Thoracic aorta (tissue), 2 donors: ENCODE measurements around the gene CHFR. TPM values are rescaled to one million over a fixed set of nuclear protein-coding genes. Genes with fewer than 3 reads are reported as not detected.
"Not testable (repeated sequence)": the region's sequence is repeated elsewhere in the genome, so short reads cannot be mapped to it uniquely, and the experiment has no call there.

ENCODE experiments used
- ATAC-seq: fragments of 150-250 bp; one replicate; pipeline ENCODE4 v1.8.0; 2017; ENCODE audit warnings: low read depth; ENCODE audit not compliant: insufficient number of reproducible peaks, low FRiP score
- DNase-seq: peaks from one replicate; pipeline ENCODE4 v3.0.0-alpha.2; 2020; ENCODE audit warnings: low spot score
- H3K27ac ChIP-seq, 2 donors: fragments of 200-600 bp; sonication (generic); 1 replicate in 1 of 2; 2 replicates in 1 of 2; pipeline ENCODE4 v1.5.1; 2016; ENCODE audit warnings: mild to moderate bottlenecking in 2 of 2, moderate library complexity in 2 of 2
- H3K27me3 ChIP-seq: fragments of 200-600 bp; sonication (generic); replicated peaks from 2 replicates; pipeline ENCODE4 v1.6.0; 2016; ENCODE audit warnings: mild to moderate bottlenecking; ENCODE audit not compliant: insufficient read depth
- H3K36me3 ChIP-seq: fragments of 200-600 bp; sonication (generic); one replicate; pipeline ENCODE4 v1.5.1; 2016
- H3K4me1 ChIP-seq, 2 donors: fragments of 200-600 bp; sonication (generic); 1 replicate in 1 of 2; 2 replicates in 1 of 2; pipeline versions ENCODE4 v1.5.1 to v1.6.0; 2016; ENCODE audit warnings: low read depth in 2 of 2, mild to moderate bottlenecking in 1 of 2; ENCODE audit not compliant: control insufficient read depth in 1 of 2
- H3K4me3 ChIP-seq: fragments of 200-600 bp; sonication (generic); 2 replicates; pipeline ENCODE4 v1.5.1; 2016; ENCODE audit warnings: mild to moderate bottlenecking
- H3K9me3 ChIP-seq: fragments of 200-600 bp; sonication (generic); 2 replicates; pipeline ENCODE4 v1.5.1; 2016
- total RNA-seq, 2 donors: library from RNA; depleted of rRNA; stranded (reverse); fragments of >200 nt; gene quantifications; one replicate each; pipeline versions ENCODE4 v1.1.0 to v1.2.3, GENCODE V29; 2016
- TF ChIP-seq, protein P1 (sequence below): fragments of 200-600 bp; sonication (generic); IDR thresholded peaks from one replicate; pipeline ENCODE4 v1.5.1; 2019; ENCODE audit warnings: antibody characterized with exemption

Gene CHFR
- total RNA-seq, 2 donors from 2014 or later: 72.3 to 75.6 TPM

DNA sequence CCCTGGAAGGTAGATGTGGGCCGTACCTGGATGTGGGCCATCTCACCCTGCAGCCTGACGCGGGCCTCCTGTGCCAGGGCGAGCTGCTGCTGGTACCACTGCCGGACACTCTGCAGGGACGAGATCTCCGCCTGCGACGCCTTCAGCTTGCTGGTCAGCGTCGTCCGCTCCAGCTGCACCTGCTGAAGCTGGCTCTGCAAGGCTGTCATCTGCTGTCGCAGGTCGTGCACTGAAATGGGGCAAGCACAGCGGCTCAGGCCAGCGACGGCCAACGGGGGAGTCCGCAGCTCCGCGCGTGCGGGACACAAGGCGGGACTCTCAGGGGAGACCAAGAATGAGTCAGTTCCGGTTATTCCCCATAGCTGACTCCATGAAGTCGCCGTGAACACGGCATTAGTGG is 85.7 kb downstream of the CHFR start:
- Histone ChIP-seq H3K9me3 (no peaks in the 10 kb centered on the region), H3K4me3 (no peak overlapping the region), H3K27me3 (no peaks in the 10 kb centered on the region), H3K36me3 (peaks cover 82% of the 10 kb centered on the region), H3K4me1 (no peaks in the 10 kb centered on the region), H3K27ac (no peak overlapping the region)
- DNase-seq (no peak), ATAC-seq (no peak)
- TF ChIP-seq, protein P1, sequence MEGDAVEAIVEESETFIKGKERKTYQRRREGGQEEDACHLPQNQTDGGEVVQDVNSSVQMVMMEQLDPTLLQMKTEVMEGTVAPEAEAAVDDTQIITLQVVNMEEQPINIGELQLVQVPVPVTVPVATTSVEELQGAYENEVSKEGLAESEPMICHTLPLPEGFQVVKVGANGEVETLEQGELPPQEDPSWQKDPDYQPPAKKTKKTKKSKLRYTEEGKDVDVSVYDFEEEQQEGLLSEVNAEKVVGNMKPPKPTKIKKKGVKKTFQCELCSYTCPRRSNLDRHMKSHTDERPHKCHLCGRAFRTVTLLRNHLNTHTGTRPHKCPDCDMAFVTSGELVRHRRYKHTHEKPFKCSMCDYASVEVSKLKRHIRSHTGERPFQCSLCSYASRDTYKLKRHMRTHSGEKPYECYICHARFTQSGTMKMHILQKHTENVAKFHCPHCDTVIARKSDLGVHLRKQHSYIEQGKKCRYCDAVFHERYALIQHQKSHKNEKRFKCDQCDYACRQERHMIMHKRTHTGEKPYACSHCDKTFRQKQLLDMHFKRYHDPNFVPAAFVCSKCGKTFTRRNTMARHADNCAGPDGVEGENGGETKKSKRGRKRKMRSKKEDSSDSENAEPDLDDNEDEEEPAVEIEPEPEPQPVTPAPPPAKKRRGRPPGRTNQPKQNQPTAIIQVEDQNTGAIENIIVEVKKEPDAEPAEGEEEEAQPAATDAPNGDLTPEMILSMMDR: no peak

DNA sequence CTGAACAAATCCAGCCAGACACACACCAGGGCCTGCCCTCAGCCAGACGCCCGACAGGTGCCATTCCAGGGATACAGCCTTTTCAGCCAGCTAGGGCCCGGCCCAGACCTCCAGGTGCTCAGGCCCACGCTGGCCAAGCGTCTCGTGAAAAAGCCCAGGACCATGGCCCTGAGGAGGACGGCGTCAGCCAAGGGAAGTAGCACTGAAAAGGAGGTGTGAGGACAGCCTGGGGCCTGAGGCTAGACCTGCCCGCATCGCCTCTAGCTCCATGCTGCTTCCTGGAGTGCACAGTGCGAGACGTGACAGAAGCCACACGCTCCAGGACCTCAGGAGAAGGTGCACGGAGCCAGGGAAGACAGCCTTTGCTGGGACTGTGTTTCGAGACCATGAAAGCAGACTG is 88.6 kb downstream of the CHFR start:
- TF ChIP-seq, protein P1: no peak
- Histone ChIP-seq H3K27me3 (no peaks in the 10 kb centered on the region), H3K4me3 (no peak overlapping the region), H3K27ac (no peak overlapping the region), H3K36me3 (peaks cover 85% of the 10 kb centered on the region), H3K9me3 (no peaks in the 10 kb centered on the region), H3K4me1 (no peaks in the 10 kb centered on the region)
- DNase-seq (no peak), ATAC-seq (no peak)

DNA sequence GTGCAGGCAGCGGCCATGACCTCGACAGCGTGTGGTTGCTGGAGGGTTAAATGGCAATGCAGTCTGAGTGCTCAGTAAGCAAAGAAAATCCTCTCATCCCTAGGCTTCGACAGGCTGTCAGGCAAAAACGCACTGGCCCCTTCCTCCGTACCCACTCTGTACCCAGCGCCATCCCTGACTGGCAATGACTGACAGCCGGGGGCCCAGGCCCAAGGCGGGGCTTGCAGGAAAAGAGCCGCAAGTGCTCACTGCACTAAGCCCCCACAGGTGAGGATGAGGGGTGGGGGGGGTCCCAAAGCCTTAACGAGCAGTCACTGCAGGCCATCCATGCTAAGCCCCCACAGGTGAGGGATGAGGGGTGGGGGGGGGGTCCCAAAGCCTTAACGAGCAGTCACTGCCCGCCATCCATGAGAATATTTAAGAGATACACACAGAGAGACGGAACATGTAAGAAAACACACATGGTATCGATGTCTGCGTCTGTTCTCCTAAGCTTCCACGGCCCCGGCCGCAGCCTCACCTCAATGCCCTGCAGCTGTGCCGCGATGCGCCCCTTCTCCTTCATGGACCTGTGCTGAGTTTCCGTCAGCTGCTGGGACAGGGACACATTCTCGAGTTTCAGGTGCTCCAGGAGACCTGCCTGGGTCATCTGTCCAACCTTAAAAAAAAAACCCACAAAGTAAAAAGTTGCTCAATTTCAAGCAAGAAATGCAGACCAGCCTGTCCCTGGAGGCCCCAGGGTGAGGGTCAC is 89.4 kb downstream of the CHFR start:
- TF ChIP-seq, protein P1: no peak
- H3K36me3 ChIP-seq: peaks cover 80% of the 10 kb centered on the region
- no peak for ATAC-seq

DNA sequence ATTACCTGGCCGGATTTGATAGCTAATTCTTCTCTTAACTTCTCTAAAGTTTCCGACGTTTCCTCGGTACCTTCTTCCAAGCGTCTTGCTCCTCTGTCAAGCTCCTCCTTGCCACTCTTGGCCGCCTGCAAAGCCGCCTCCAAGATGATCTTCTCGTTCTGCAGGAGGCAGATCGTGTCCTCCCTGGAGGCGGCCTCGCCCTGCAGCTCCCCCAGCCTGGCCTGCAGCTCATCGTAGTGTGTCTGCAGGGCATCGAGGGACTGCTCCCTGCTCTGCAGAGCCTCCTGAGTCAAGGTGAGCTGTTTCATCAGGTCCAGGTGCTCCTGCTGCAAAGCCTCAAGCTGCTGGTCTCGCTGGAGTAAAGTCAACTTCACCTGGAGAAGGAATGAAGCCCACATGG is 91.6 kb downstream of the CHFR start:
- Histone ChIP-seq H3K9me3 (no peaks in the 10 kb centered on the region), H3K36me3 (peaks cover 68% of the 10 kb centered on the region), H3K4me3 (no peak overlapping the region), H3K27ac (no peak overlapping the region), H3K4me1 (no peaks in the 10 kb centered on the region), H3K27me3 (no peaks in the 10 kb centered on the region)
- ATAC-seq (no peak), DNase-seq (no peak)
- TF ChIP-seq, protein P1: no peak

More for the DNA sequence above, 89.4 kb downstream of the CHFR start:
- no peak overlapping the region for H3K27ac ChIP-seq
- DNase-seq: no peak
- H3K9me3 ChIP-seq: no peaks in the 10 kb centered on the region
- no peaks in the 10 kb centered on the region for H3K27me3 ChIP-seq
- no peak overlapping the region for H3K4me3 ChIP-seq
- no peaks in the 10 kb centered on the region for H3K4me1 ChIP-seq

DNA sequence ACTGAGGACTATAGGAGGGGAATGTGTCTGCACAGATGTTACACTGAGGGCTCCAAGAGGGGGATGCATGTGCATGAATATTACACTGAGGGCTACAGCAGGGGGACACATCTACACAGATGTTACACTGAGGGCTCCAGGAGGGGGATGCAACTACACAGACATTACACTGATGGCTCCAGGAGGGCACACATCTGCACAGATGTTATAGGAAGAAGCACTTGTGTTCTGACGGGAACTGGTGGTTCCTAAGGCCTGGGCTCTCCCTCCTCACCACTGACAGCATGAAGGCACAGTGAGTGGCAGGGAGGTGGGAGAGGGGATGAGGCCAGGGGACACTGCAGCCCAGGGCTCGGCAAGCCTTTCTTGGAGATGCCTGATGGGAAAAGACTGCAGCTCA is 95.5 kb downstream of the CHFR start:
- peaks cover 65% of the 10 kb centered on the region for H3K36me3 ChIP-seq
- H3K4me1 ChIP-seq, ATAC-seq, H3K9me3 ChIP-seq, H3K27me3 ChIP-seq, H3K4me3 ChIP-seq, DNase-seq, H3K27ac ChIP-seq: not testable (repeated sequence)

DNA sequence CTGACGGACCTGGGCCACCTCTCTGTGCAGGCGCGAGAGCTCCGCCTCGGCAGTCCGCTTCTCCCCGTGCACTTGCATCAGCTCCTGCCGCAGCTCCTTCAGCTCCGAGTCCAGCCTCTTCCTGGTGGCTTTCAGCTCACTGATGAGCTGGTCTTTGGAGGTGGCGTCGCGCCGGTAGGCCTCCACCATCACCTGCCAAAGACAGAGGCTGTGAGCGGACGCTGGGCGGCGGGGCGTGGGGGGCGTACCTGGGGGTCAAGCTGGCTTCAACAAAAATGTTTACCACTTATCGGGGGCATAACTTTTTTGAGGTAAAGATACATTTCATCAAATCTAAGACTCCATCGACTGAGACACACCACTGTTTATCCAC is 98.3 kb downstream of the CHFR start:
- no peaks in the 10 kb centered on the region for H3K4me1 ChIP-seq
- H3K9me3 ChIP-seq: no peaks in the 10 kb centered on the region
- no peaks in the 10 kb centered on the region for H3K27me3 ChIP-seq
- DNase-seq (no peak), ATAC-seq (no peak)
- no peak overlapping the region for H3K27ac ChIP-seq
- H3K36me3 ChIP-seq: peaks cover 63% of the 10 kb centered on the region
- TF ChIP-seq, protein P1: no peak
- H3K4me3 ChIP-seq: no peak overlapping the region
